Upper lobe of left lung (tissue), 6 donors: ENCODE measurements around the gene KIF24. TPM values are rescaled to one million over a fixed set of nuclear protein-coding genes. Genes with fewer than 3 reads are reported as not detected.
"Not testable (repeated sequence)": the region's sequence is repeated elsewhere in the genome, so short reads cannot be mapped to it uniquely, and the experiment has no call there.

Source experiments
- ATAC-seq, 2 donors: fragments of 200-7000 bp; cut with Tn5 transposase; one replicate each; pipeline ENCODE4 v1.9.1; 2022; ENCODE audit warnings: mild to moderate bottlenecking in 2 of 2, moderate library complexity in 2 of 2; ENCODE audit not compliant: low FRiP score in 2 of 2
- DNase-seq, 2 donors: peaks; one replicate each; pipeline ENCODE4 v3.0.0-alpha.2; 2019 to 2020
- H3K27ac ChIP-seq, 4 donors: fragments of 200-600 bp; sonication (generic); one replicate each; pipeline ENCODE4 v1.5.1; 2016 to 2019
- H3K27me3 ChIP-seq, 4 donors: fragments of 200-600 bp; sonication (generic); one replicate each; pipeline ENCODE4 v1.5.1; 2017 to 2019
- H3K36me3 ChIP-seq, 4 donors: fragments of 200-600 bp; sonication (generic); one replicate each; pipeline ENCODE4 v1.5.1; 2016 to 2019
- H3K4me1 ChIP-seq, 4 donors: fragments of 200-600 bp; sonication (generic); one replicate each; pipeline ENCODE4 v1.5.1; 2018 to 2019
- H3K4me3 ChIP-seq, 4 donors: fragments of 200-600 bp; sonication (generic); one replicate each; pipeline ENCODE4 v1.5.1; 2017 to 2019; ENCODE audit warnings: mild to moderate bottlenecking in 2 of 4, moderate library complexity in 1 of 4
- H3K9me3 ChIP-seq, 4 donors: fragments of 200-600 bp; sonication (generic); one replicate each; pipeline ENCODE4 v1.5.1; 2018 to 2019
- EP300 ChIP-seq, 4 donors: sonication (generic); formaldehyde crosslinking; IDR thresholded peaks; one replicate each; pipeline ENCODE4 v1.5.1; 2017; ENCODE audit warnings: antibody characterized with exemption in 4 of 4, control low read depth in 2 of 4
- POLR2A ChIP-seq, 4 donors: fragments of 450-650 bp; IDR thresholded peaks; one replicate each; pipeline ENCODE4 v1.5.1; 2016 to 2017; ENCODE audit warnings: antibody characterized with exemption in 4 of 4, mild to moderate bottlenecking in 2 of 4
- POLR2AphosphoS5 ChIP-seq, 2 donors: sonication (generic); formaldehyde crosslinking; IDR thresholded peaks; one replicate each; pipeline ENCODE4 v1.5.1; 2017; ENCODE audit warnings: antibody characterized with exemption in 2 of 2
- WGBS, 2 donors: methylation state at CpG; one replicate each; pipeline ENCODE4 v1.1.5; 2017 to 2018; 5-methylcytosine and 5-hydroxymethylcytosine counted together
- total RNA-seq, 6 donors: library from RNA; depleted of rRNA in 4 of 6; stranded (reverse); fragments of >200 nt in 4 of 6; gene quantifications; one replicate each; pipeline versions ENCODE4 v1.1.0 to v1.2.1, GENCODE V29; 2016 to 2021
- TF ChIP-seq, protein P1 (sequence below), 6 experiments: fragments of 450-650 bp in 4 of 6; fragments of 200-600 bp in 2 of 6; sonication (generic) in 2 of 6; IDR thresholded peaks; one replicate each; pipeline ENCODE4 v1.5.1; 2016 to 2019; ENCODE audit warnings: antibody characterized with exemption in 6 of 6
- donor health status: DM: no; HTN: no; CAD: no; lungs with moderate emphysema.
- donor health status: DM: no; HTN: yes; CAD: no; lungs with severe emphysema.

KIF24 gene
- total RNA-seq, 6 donors from 2014 or later: 0.72 to 3.2 (median 1.6) TPM

- Histone ChIP-seq H3K4me1 (peaks cover 0 to 3% (median 0%) of the 10 kb centered on the region in 4 donors), H3K27me3 (no peaks in the 10 kb centered on the region), H3K4me3 (no peak overlapping the region), H3K36me3 (peaks cover 0 to 30% (median 11%) of the 10 kb centered on the region in 4 donors), H3K9me3 (no peaks in the 10 kb centered on the region), H3K27ac (no peak overlapping the region)
- no peak for ATAC-seq
- TF ChIP-seq POLR2A (IDR thresholded peaks at IDR 0.05) (no peak), POLR2AphosphoS5 (IDR thresholded peaks at IDR 0.05) (no peak), EP300 (IDR thresholded peaks at IDR 0.05) (no peak)
- TF ChIP-seq, protein P1, sequence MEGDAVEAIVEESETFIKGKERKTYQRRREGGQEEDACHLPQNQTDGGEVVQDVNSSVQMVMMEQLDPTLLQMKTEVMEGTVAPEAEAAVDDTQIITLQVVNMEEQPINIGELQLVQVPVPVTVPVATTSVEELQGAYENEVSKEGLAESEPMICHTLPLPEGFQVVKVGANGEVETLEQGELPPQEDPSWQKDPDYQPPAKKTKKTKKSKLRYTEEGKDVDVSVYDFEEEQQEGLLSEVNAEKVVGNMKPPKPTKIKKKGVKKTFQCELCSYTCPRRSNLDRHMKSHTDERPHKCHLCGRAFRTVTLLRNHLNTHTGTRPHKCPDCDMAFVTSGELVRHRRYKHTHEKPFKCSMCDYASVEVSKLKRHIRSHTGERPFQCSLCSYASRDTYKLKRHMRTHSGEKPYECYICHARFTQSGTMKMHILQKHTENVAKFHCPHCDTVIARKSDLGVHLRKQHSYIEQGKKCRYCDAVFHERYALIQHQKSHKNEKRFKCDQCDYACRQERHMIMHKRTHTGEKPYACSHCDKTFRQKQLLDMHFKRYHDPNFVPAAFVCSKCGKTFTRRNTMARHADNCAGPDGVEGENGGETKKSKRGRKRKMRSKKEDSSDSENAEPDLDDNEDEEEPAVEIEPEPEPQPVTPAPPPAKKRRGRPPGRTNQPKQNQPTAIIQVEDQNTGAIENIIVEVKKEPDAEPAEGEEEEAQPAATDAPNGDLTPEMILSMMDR (IDR thresholded peaks at IDR 0.05): no peak
- WGBS, 2 donors: 77 to 93% methylated on average over 4 of the region's 4 CpGs
- no peak for DNase-seq
These were observed 40.6 kb upstream of the KIF24 start for GRCh38 chr9:34369636-34370035.

- H3K4me1 ChIP-seq, H3K9me3 ChIP-seq, DNase-seq, H3K27ac ChIP-seq, H3K4me3 ChIP-seq, ATAC-seq, H3K27me3 ChIP-seq: not testable (repeated sequence)
- 95 to 96% methylated on average over 5 of the region's 5 CpGs for WGBS, 2 donors
- H3K36me3 ChIP-seq: peaks cover 0 to 30% (median 11%) of the 10 kb centered on the region in 4 donors
These were observed 39.7 kb upstream of the KIF24 start for GRCh38 chr9:34368796-34369195.

DNA sequence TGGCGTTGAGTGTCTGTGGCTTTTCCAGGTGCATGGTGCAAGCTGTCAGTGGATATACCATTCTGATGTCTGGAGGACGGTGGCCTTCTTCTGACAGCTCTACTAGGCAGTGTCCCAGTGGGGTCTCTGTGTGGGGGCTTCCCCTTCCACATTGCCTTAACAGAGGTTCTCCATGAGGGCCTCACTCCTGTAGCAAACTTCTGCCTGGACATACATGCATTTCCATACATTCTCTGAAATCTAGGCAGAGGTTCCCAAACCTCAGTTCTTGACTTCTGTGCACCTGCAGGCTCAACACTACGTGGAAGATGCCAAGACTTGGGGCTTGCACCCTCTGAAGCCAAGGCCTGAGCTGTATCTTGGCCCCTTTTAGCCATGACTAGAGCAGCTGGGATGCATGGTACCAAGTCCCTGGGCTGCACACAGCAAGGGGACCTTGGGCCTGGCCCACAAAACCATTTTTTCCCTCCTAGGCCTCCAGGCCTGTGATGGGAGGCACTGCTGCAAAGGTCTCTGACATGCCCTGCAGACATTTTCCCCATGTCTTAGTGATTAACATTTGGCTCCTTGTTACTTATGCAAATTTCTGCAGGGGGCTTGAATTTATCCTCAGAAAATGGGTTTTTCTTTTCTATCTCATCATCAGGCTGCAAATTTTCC is 38.8 kb upstream of the KIF24 start:
- H3K4me1 ChIP-seq, H3K4me3 ChIP-seq, H3K27me3 ChIP-seq, DNase-seq, ATAC-seq, H3K9me3 ChIP-seq, H3K27ac ChIP-seq: not testable (repeated sequence)
- WGBS, 2 donors: 71 to 93% methylated on average over 1 to 3 of the region's 3 CpGs
- peaks cover 0 to 30% (median 11%) of the 10 kb centered on the region in 4 donors for H3K36me3 ChIP-seq

GRCh38 chr9:34366365-34366764 is 37.3 kb upstream of the KIF24 start:
- no peak for DNase-seq
- Histone ChIP-seq H3K36me3 (peaks cover 0 to 19% (median 8%) of the 10 kb centered on the region in 4 donors), H3K27ac (no peak overlapping the region), H3K9me3 (no peaks in the 10 kb centered on the region), H3K4me1 (peaks cover 0 to 7% (median 3%) of the 10 kb centered on the region in 4 donors), H3K27me3 (no peaks in the 10 kb centered on the region), H3K4me3 (no peak overlapping the region)
- TF ChIP-seq EP300 (IDR thresholded peaks at IDR 0.05): no peak
- TF ChIP-seq, protein P1 (IDR thresholded peaks at IDR 0.05): no peak
- no peak for TF ChIP-seq POLR2A (IDR thresholded peaks at IDR 0.05)
- no peak for TF ChIP-seq POLR2AphosphoS5 (IDR thresholded peaks at IDR 0.05)
- no peak for ATAC-seq
- WGBS, 2 donors: 91 to 97% methylated on average over 2 of the region's 2 CpGs

DNA sequence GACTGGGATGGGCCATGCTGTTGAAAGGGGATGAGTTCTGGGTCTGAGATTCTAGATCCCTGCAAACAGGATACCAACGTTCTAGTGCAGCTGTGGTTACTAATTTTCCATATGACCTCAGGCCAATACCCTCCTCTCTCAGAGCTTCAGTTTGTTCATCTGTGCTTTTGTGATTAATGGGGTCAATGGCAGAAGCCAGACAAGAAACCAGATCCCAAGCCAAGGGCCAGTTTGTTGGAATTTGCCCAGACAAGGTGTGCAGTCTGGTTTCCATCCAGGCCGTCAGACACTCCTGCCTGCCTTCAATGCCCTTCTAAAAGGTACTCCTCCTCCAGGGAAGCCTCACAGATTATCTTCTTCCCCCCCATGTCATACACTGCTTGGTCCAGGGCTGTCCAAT is 36.2 kb upstream of the KIF24 start:
- H3K27ac ChIP-seq: no peak overlapping the region
- no peak for ATAC-seq
- peaks cover 0 to 7% (median 3%) of the 10 kb centered on the region in 4 donors for H3K4me1 ChIP-seq
- no peak overlapping the region for H3K4me3 ChIP-seq
- DNase-seq: no peak
- H3K9me3 ChIP-seq: no peaks in the 10 kb centered on the region
- 83 to 93% methylated on average over 2 of the region's 2 CpGs for WGBS, 2 donors
- TF ChIP-seq, protein P1 (IDR thresholded peaks at IDR 0.05): no peak
- no peak for TF ChIP-seq POLR2AphosphoS5 (IDR thresholded peaks at IDR 0.05)
- no peak for TF ChIP-seq POLR2A (IDR thresholded peaks at IDR 0.05)
- TF ChIP-seq EP300 (IDR thresholded peaks at IDR 0.05): no peak
- peaks cover 0 to 8% (median 1%) of the 10 kb centered on the region in 4 donors for H3K36me3 ChIP-seq
- no peaks in the 10 kb centered on the region for H3K27me3 ChIP-seq
